Measurements from ENCODE around the gene RNF157. TPM values are rescaled to one million over a fixed set of nuclear protein-coding genes. Genes with fewer than 3 reads are reported as not detected.
"Not testable (repeated sequence)": the region's sequence is repeated elsewhere in the genome, so short reads cannot be mapped to it uniquely, and the experiment has no call there.

RNF157 gene
- total RNA-seq, 1 experiment from 2014 or later, result 11.2 TPM

DNA sequence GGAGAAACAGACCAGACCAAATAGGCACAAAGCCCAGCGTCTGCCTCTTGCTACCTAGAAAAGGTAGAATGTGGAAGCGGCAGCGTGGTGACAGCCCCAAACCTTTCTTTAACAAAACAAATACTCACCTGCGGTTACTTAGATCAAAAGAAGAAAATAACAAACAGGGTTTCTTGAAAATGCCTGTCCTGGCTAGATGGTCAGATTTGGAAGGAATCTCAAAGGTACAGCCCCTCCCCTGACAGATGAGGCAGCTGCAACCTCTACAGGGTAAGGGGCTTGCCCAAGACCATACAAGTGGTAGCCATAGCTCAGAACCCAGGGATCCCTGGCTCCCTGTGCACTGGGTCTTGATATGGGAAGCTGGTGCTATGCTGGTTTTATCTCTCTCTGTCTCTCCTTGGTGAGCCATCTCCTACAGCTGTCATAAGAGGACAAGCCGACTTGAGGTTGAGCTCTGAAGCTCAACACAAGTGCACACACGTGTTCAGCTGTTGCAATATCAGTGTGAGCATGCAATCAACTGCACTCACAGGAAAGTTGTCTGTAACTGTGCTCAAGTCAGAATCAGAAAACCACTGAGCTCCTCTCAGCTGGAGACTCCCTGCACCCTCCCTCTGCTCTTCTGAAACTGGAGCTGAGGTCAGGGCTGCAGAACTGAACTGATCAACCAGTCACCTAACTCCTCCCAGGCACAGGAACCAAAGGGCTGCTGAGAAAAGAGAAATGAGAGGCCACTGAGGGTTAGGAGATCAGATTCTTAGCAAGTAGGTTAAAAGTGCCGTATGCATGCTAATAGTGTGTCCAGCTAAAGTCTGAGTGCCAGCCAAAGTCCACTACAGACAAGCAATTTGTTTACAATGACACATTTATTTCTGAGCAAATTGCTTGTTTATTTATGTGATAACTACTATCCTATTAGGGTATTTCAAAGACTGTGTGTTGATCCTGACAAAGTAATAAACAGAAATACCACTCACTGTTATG is 6.1 kb upstream of the RNF157 start:
- Mint-ChIP-seq H3K36me3 (no peaks in the 10 kb centered on the region), H3K4me3 (no peak overlapping the region), H3K27me3 (ENCODE audit: low read depth) (peaks cover 27% of the 10 kb centered on the region), H3K4me1 (peaks cover 6% of the 10 kb centered on the region), H3K27ac (no peak overlapping the region), H3K9me3 (no peaks in the 10 kb centered on the region)
- POLR2A ChIA-PET, result interaction anchor here (0.6 to 0.8 kb wide), 2 partner anchors 18 to 33 kb away, joined by 3 read pairs; no protein-coding TSS in a partner anchor
- ATAC-seq, result no peak
- CTCF ChIA-PET, result interaction anchor here (0.8 to 4.0 kb wide), 8 partner anchors 13 to 232 kb away, joined by 3 to 19 read pairs (median 5); no protein-coding TSS in a partner anchor
- TF ChIP-seq ZNF121 (CRISPR knock-in tag; IDR thresholded peaks at IDR 0.05), result no peak
- TF ChIP-seq USF1 (CRISPR knock-in tag; IDR thresholded peaks at IDR 0.05), result no peak
- peak; percentile 79 for TF ChIP-seq GABPB1 (CRISPR knock-in tag; IDR thresholded peaks at IDR 0.05)
- no peak for TF ChIP-seq ATF3 (CRISPR knock-in tag; conservative IDR thresholded peaks at IDR 0.05)
- TF ChIP-seq FOXK1 (CRISPR knock-in tag; IDR thresholded peaks at IDR 0.05), result no peak
- TF ChIP-seq, protein P1, sequence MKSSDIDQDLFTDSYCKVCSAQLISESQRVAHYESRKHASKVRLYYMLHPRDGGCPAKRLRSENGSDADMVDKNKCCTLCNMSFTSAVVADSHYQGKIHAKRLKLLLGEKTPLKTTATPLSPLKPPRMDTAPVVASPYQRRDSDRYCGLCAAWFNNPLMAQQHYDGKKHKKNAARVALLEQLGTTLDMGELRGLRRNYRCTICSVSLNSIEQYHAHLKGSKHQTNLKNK (CRISPR knock-in tag; IDR thresholded peaks at IDR 0.05), result no peak
- TF ChIP-seq ETV6 (CRISPR knock-in tag; IDR thresholded peaks at IDR 0.05), result no peak
- TF ChIP-seq ERG (CRISPR knock-in tag; IDR thresholded peaks at IDR 0.05), result no peak
- no peak for DNase-seq (ENCODE audit: low spot score)

GRCh38 chr17:76244721-76245120 is 4.4 kb upstream of the RNF157 start:
- H3K27ac Mint-ChIP-seq; POLR2A ChIA-PET; H3K36me3 Mint-ChIP-seq; ATAC-seq; H3K9me3 Mint-ChIP-seq; DNase-seq (ENCODE audit: low spot score); H3K4me3 Mint-ChIP-seq: not testable (repeated sequence)
- CTCF ChIA-PET, result interaction anchor here (4.0 kb wide), 1 partner anchor 34 kb away, joined by 19 read pairs; no protein-coding TSS in a partner anchor
- Mint-ChIP-seq H3K4me1 (peaks cover 12% of the 10 kb centered on the region), H3K27me3 (ENCODE audit: low read depth) (peaks cover 37% of the 10 kb centered on the region)

DNA sequence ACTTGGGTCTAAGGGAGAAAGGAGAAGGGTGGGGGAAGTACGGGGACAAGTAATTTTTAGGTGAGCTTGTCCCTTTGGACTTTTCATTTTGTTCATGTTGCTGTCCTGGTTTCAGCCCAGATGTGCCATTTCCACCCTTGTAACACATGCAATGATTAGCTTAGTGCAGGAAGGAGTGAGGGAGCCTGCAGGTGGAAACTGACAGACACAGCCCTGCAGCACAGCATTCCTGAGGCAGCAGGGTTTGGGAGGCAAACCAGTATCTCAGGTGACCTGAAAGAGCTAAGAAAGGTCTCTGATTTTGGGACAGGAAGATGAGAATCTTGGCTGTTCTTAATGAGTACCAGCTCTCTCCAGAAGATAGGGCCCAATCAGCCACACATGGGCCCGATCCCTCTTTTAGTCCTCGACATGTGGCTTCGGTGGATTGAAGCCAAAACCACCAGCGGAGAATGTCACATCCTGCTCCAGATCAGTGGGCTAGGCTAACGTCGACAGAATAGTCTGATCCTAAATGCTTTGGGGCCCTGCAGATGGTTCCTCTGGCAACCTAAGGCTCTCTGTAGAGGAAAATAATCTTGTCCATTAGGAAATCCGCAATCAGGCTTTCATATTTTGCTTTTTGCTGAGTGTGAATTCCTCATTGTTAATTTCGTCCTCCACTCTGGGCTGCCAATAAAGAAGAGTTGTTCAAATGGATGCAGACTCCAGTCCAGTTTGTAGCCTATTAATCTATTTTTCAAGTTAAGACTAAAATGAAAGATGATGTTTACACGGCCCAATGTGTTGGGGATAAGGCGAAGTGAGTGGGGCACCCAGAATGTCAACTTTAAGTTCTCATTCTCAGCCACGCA is 3.8 kb upstream of the RNF157 start:
- H3K36me3 Mint-ChIP-seq, result no peaks in the 10 kb centered on the region
- peaks cover 43% of the 10 kb centered on the region for H3K27me3 Mint-ChIP-seq (ENCODE audit: low read depth)
- H3K4me3 Mint-ChIP-seq, result no peak overlapping the region
- ATAC-seq, result no peak
- no peak for DNase-seq (ENCODE audit: low spot score)
- H3K9me3 Mint-ChIP-seq, result no peaks in the 10 kb centered on the region
- ChIA-PET CTCF (interaction anchor here (1.0 to 1.4 kb wide), 3 partner anchors 34 to 230 kb away, joined by 3 to 6 read pairs (median 3); no protein-coding TSS in a partner anchor), POLR2A (no interaction called here)
- peaks cover 14% of the 10 kb centered on the region for H3K4me1 Mint-ChIP-seq
- no peak overlapping the region for H3K27ac Mint-ChIP-seq
- TF ChIP-seq, protein P2, sequence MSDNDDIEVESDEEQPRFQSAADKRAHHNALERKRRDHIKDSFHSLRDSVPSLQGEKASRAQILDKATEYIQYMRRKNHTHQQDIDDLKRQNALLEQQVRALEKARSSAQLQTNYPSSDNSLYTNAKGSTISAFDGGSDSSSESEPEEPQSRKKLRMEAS (CRISPR knock-in tag; IDR thresholded peaks at IDR 0.05), result no peak
- TF ChIP-seq RORB (CRISPR knock-in tag; IDR thresholded peaks at IDR 0.05) (no peak), AR (CRISPR knock-in tag; IDR thresholded peaks at IDR 0.05) (no peak), EMX1 (CRISPR knock-in tag; IDR thresholded peaks at IDR 0.05) (no peak), STAT6 (CRISPR knock-in tag; conservative IDR thresholded peaks at IDR 0.05; ENCODE audit: low read depth) (no peak), TEAD4 (CRISPR knock-in tag; IDR thresholded peaks at IDR 0.05) (no peak), NR1H2 (CRISPR knock-in tag; IDR thresholded peaks at IDR 0.05) (no peak), MYBL2 (CRISPR knock-in tag; IDR thresholded peaks at IDR 0.05) (no peak), GTF2I (CRISPR knock-in tag; conservative IDR thresholded peaks at IDR 0.05) (no peak)
- TF ChIP-seq, protein P3, sequence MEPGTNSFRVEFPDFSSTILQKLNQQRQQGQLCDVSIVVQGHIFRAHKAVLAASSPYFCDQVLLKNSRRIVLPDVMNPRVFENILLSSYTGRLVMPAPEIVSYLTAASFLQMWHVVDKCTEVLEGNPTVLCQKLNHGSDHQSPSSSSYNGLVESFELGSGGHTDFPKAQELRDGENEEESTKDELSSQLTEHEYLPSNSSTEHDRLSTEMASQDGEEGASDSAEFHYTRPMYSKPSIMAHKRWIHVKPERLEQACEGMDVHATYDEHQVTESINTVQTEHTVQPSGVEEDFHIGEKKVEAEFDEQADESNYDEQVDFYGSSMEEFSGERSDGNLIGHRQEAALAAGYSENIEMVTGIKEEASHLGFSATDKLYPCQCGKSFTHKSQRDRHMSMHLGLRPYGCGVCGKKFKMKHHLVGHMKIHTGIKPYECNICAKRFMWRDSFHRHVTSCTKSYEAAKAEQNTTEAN (CRISPR knock-in tag; IDR thresholded peaks at IDR 0.05), result no peak
